Measurements from ENCODE around the gene SYNRG. TPM values are rescaled to one million over a fixed set of nuclear protein-coding genes. Genes with fewer than 3 reads are reported as not detected.

Gene SYNRG
- total RNA-seq, 1 experiment from 2014 or later = 18.0 TPM

DNA sequence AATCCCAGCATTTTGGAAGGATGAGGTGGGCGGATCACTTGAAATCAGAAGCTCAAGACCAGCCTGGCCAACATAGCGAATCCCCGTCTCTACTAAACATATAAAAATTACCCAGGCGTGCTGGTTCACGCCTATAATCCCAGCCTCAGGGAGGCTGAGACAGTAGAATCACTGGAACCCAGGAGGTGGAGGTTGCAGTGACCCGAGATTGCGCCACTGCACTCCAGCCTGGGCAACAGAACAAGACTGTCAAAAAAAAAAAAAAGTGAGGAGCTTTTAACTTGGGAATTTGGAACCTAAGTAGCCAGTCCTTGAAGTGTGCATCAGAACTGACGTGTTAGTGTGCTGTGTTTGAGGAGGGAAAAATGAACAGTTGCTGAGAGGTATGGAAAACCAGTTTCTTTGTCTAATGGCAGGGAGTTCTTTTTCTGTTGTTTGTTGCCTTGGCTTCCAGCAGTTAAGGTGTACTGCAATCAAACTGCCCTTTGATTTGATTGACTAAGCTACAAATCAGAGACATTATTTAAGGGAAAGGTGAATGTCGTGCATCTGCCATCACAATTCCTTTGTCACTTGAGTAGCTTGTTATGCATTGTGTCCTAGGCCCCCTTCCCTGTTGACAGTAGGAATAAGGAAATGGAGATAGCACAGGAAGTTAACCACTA is 128.1 kb downstream of the SYNRG start:
- DNase-seq (ENCODE audit: unreplicated experiment) = peak; percentile 64
- H3K9me3 Mint-ChIP-seq (ENCODE audit: unreplicated experiment) = no peaks in the 10 kb centered on the region
- ChIA-PET CTCF (interaction anchor here (0.6 kb wide), 1 partner anchor 139 kb away, joined by 4 read pairs; no protein-coding TSS in a partner anchor), POLR2A (interaction anchor here (0.7 to 3.0 kb wide), 7 partner anchors 8 to 51 kb away, joined by 3 to 19 read pairs (median 5); partner anchors contain the start of gene DUSP14)
- no TSS peak for BruUV-seq (replicated peaks)
- no peaks in the 10 kb centered on the region for H3K27me3 Mint-ChIP-seq (ENCODE audit: insufficient read depth, unreplicated experiment)
- intact Hi-C loops (cut with micrococcal nuclease) = no loop called here
- H3K4me1 Mint-ChIP-seq (ENCODE audit: insufficient read depth, unreplicated experiment) = peaks cover 28% of the 10 kb centered on the region
- TF ChIP-seq, protein P1, sequence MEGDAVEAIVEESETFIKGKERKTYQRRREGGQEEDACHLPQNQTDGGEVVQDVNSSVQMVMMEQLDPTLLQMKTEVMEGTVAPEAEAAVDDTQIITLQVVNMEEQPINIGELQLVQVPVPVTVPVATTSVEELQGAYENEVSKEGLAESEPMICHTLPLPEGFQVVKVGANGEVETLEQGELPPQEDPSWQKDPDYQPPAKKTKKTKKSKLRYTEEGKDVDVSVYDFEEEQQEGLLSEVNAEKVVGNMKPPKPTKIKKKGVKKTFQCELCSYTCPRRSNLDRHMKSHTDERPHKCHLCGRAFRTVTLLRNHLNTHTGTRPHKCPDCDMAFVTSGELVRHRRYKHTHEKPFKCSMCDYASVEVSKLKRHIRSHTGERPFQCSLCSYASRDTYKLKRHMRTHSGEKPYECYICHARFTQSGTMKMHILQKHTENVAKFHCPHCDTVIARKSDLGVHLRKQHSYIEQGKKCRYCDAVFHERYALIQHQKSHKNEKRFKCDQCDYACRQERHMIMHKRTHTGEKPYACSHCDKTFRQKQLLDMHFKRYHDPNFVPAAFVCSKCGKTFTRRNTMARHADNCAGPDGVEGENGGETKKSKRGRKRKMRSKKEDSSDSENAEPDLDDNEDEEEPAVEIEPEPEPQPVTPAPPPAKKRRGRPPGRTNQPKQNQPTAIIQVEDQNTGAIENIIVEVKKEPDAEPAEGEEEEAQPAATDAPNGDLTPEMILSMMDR (IDR thresholded peaks at IDR 0.05; ENCODE audit: unreplicated experiment) = no peak
- no peak overlapping the region for H3K4me3 Mint-ChIP-seq (ENCODE audit: unreplicated experiment)
- H3K27ac Mint-ChIP-seq (ENCODE audit: low read depth, unreplicated experiment) = no peak overlapping the region
- H3K36me3 Mint-ChIP-seq (ENCODE audit: insufficient read depth, unreplicated experiment) = peaks cover 40% of the 10 kb centered on the region

DNA sequence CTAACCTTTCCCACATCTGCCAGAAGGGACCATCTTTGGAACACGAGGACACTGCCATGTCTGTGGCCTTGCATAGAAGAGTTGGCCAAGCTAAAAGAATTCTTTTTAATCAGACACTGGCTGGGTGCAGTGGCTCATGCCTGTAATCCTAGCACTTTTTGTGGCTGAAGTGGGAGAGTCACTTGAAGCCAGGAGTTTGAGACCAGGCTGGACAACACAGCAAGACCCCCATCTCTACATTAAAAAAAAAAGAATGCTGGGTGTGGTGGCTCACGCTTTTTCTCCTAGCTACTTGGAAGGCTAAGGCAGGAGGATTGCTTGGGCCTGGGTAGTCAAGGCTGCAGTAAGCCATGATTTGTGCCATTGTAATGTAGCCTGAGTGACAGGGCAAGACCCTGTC is 128.8 kb downstream of the SYNRG start:
- DNase-seq (ENCODE audit: unreplicated experiment) = no peak
- H3K9me3 Mint-ChIP-seq (ENCODE audit: unreplicated experiment) = no peaks in the 10 kb centered on the region
- intact Hi-C loops (cut with micrococcal nuclease) = no loop called here
- CTCF ChIA-PET = no interaction called here
- peaks cover 47% of the 10 kb centered on the region for H3K36me3 Mint-ChIP-seq (ENCODE audit: insufficient read depth, unreplicated experiment)
- H3K27me3 Mint-ChIP-seq (ENCODE audit: insufficient read depth, unreplicated experiment) = no peaks in the 10 kb centered on the region
- POLR2A ChIA-PET = interaction anchor here (0.6 to 3.0 kb wide), 8 partner anchors 8 to 120 kb away, joined by 3 to 19 read pairs (median 5); partner anchors contain the start of gene DUSP14
- no peak overlapping the region for H3K27ac Mint-ChIP-seq (ENCODE audit: low read depth, unreplicated experiment)
- no TSS peak for BruUV-seq (replicated peaks)
- TF ChIP-seq, protein P1 (IDR thresholded peaks at IDR 0.05; ENCODE audit: unreplicated experiment) = no peak
- peaks cover 34% of the 10 kb centered on the region for H3K4me1 Mint-ChIP-seq (ENCODE audit: insufficient read depth, unreplicated experiment)
- H3K4me3 Mint-ChIP-seq (ENCODE audit: unreplicated experiment) = no peak overlapping the region

DNA sequence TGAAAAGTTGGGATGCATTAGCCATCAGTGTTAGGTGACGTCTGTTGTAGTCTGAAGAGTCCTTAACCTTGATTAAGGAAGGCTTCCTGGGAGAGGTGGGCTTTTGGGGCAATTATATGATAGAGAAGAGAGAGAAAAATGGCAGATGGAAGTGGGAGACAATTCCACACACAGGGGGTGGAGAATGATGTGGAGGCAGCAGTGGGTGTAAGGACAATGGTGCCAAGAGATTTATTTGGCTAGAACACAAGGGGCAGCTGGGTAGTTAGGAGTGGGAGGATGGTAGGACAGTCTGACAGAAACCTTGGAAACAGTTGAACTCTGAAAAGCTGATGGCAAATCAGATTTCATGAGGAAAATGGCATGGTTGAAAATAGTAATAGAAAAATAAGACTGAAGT is 130.2 kb downstream of the SYNRG start:
- ChIA-PET CTCF (interaction anchor here (0.8 kb wide), 1 partner anchor 65 kb away, joined by 6 read pairs; no protein-coding TSS in a partner anchor), POLR2A (interaction anchor here (3.0 kb wide), 1 partner anchor 10 kb away, joined by 19 read pairs; the partner anchor contains the start of gene DUSP14)
- no peaks in the 10 kb centered on the region for H3K9me3 Mint-ChIP-seq (ENCODE audit: unreplicated experiment)
- H3K4me1 Mint-ChIP-seq (ENCODE audit: insufficient read depth, unreplicated experiment) = peaks cover 34% of the 10 kb centered on the region
- no TSS peak for BruUV-seq (replicated peaks)
- H3K27me3 Mint-ChIP-seq (ENCODE audit: insufficient read depth, unreplicated experiment) = no peaks in the 10 kb centered on the region
- no peak overlapping the region for H3K4me3 Mint-ChIP-seq (ENCODE audit: unreplicated experiment)
- no peak for DNase-seq (ENCODE audit: unreplicated experiment)
- H3K27ac Mint-ChIP-seq (ENCODE audit: low read depth, unreplicated experiment) = no peak overlapping the region
- H3K36me3 Mint-ChIP-seq (ENCODE audit: insufficient read depth, unreplicated experiment) = peaks cover 58% of the 10 kb centered on the region
- intact Hi-C loops (cut with micrococcal nuclease) = no loop called here
- TF ChIP-seq, protein P1 (IDR thresholded peaks at IDR 0.05; ENCODE audit: unreplicated experiment) = no peak

DNA sequence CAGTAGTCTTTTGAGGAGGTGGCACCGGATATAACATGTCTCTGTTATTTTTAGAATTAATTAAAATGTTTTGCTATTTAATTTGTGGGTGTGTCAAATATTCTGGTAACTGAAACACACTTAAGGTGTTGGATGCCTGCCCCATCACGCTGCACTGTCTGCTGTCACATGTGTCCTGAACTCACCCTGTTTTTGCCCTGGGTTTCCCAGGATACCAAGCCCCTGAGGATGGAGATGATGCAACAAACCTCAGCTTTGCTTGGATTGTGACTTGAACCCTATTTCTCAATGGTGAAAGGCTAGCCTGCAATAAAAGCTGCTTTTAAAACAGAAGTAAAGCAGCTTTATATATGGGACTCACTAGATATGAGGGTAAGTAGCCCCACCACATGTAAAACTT is 131.0 kb downstream of the SYNRG start:
- intact Hi-C loops (cut with micrococcal nuclease) = no loop called here
- no TSS peak for BruUV-seq (replicated peaks)
- TF ChIP-seq, protein P1 (IDR thresholded peaks at IDR 0.05; ENCODE audit: unreplicated experiment) = no peak
- DNase-seq (ENCODE audit: unreplicated experiment) = peak; percentile 69
- peaks cover 67% of the 10 kb centered on the region for H3K36me3 Mint-ChIP-seq (ENCODE audit: insufficient read depth, unreplicated experiment)
- CTCF ChIA-PET = no interaction called here
- no peak overlapping the region for H3K4me3 Mint-ChIP-seq (ENCODE audit: unreplicated experiment)
- POLR2A ChIA-PET = interaction anchor here (0.6 to 4.0 kb wide), 4 partner anchors 10 to 185 kb away, joined by 3 to 14 read pairs (median 7); no protein-coding TSS in a partner anchor
- no peaks in the 10 kb centered on the region for H3K9me3 Mint-ChIP-seq (ENCODE audit: unreplicated experiment)
- no peaks in the 10 kb centered on the region for H3K27me3 Mint-ChIP-seq (ENCODE audit: insufficient read depth, unreplicated experiment)
- no peak overlapping the region for H3K27ac Mint-ChIP-seq (ENCODE audit: low read depth, unreplicated experiment)
- H3K4me1 Mint-ChIP-seq (ENCODE audit: insufficient read depth, unreplicated experiment) = peaks cover 30% of the 10 kb centered on the region

All from MCF 10A (cell line).